Endothelial cell of umbilical vein (primary cell): Measurements from ENCODE around the gene VEGFA. TPM values are rescaled to one million over a fixed set of nuclear protein-coding genes. Genes with fewer than 3 reads are reported as not detected.

Source experiments
- BruUV-seq: library from RNA; stranded (reverse); fragments of 400-500 nt; replicated peaks from 2 replicates; lab custom pipeline; 2021; lab: Mats Ljungman, UMichigan
- CTCF ChIA-PET: fragments of 300-600, 350-600 bp; sonication (Branson Sonifier 250); formaldehyde crosslinking; loops from one replicate; lab custom pipeline; 2021; ENCODE audit warnings: antibody characterized with exemption, inconsistent platforms; lab: Charles Lee
- POLR2A ChIA-PET: fragments of 300-600, 350-600 bp; sonication (Branson Sonifier 250); formaldehyde crosslinking; loops from one replicate; lab custom pipeline; 2021; ENCODE audit warnings: antibody characterized with exemption, inconsistent platforms; lab: Charles Lee
- DNase-seq: peaks from one replicate; pipeline ENCODE4 v3.0.0-alpha.2; 2011; ENCODE audit warnings: low read depth, low spot score
- FAIRE-seq: peaks from 2 replicates; lab custom pipeline; 2011; peaks lifted over from hg19 to GRCh38; lab: Jason Lieb, UNC
- H2AFZ ChIP-seq: 2 replicates; pipeline ENCODE4 v1.6.0; 2012; ENCODE audit warnings: low read depth, low read length, control low read depth, inconsistent platforms
- H3K27ac ChIP-seq: 2 replicates; pipeline ENCODE4 v1.5.1; 2011; ENCODE audit warnings: low read depth, mild to moderate bottlenecking, control low read depth, low read length, moderate library complexity; ENCODE audit not compliant: insufficient read depth
- H3K27me3 ChIP-seq, 2 experiments: 2 replicates each; pipeline versions ENCODE4 v1.6.0 to v1.6.1; 2011; ENCODE audit warnings: low read length in 2 of 2, mixed read lengths in 1 of 2; ENCODE audit not compliant: control insufficient read depth in 2 of 2, insufficient read depth in 2 of 2
- H3K36me3 ChIP-seq, 2 experiments: 2 replicates in 1 of 2; 3 replicates in 1 of 2; pipeline ENCODE4 v1.5.1; 2011; ENCODE audit warnings: low read length in 2 of 2, mild to moderate bottlenecking in 1 of 2, moderate library complexity in 1 of 2; ENCODE audit not compliant: control insufficient read depth in 2 of 2, insufficient read depth in 2 of 2; ENCODE audit errors: extremely low read depth in 1 of 2
- H3K4me1 ChIP-seq: 3 replicates; pipeline ENCODE4 v1.5.1; 2011; ENCODE audit warnings: mild to moderate bottlenecking, low read length; ENCODE audit not compliant: control insufficient read depth, insufficient read depth; ENCODE audit errors: extremely low read depth
- H3K4me2 ChIP-seq: 2 replicates; pipeline ENCODE4 v1.6.1; 2011; ENCODE audit warnings: low read length, control low read depth, mixed read lengths; ENCODE audit not compliant: insufficient read depth
- H3K4me3 ChIP-seq, 3 experiments: fragments of 200-600 bp in 1 of 3; sonication (generic), shearing (Covaris generic) in 1 of 3; replicated peaks in 1 of 3; 2 replicates each; pipeline ENCODE4 v1.5.1; 2011 to 2016; ENCODE audit warnings: control low read depth in 3 of 3, low read length in 3 of 3, mild to moderate bottlenecking in 2 of 3, inconsistent platforms in 1 of 3, low read depth in 1 of 3, moderate library complexity in 1 of 3; ENCODE audit not compliant: insufficient read depth in 1 of 3
- H3K79me2 ChIP-seq: 2 replicates; pipeline ENCODE4 v1.6.0; 2012; ENCODE audit warnings: low read length, inconsistent platforms; ENCODE audit not compliant: control insufficient read depth, insufficient read depth
- H3K9ac ChIP-seq: replicated peaks from 2 replicates; pipeline ENCODE3; 2011; ENCODE audit warnings: low read length, control low read depth; ENCODE audit not compliant: insufficient read depth; ENCODE audit errors: extremely low read depth
- H3K9me1 ChIP-seq: replicated peaks from 3 replicates; pipeline ENCODE4 v1.6.0; 2011; ENCODE audit warnings: mild to moderate bottlenecking, low read length; ENCODE audit not compliant: control insufficient read depth, insufficient read depth; ENCODE audit errors: extremely low read depth
- H3K9me3 ChIP-seq: replicated peaks from 2 replicates; pipeline ENCODE4 v1.5.1; 2012; ENCODE audit warnings: low read length, inconsistent platforms; ENCODE audit not compliant: control insufficient read depth, insufficient read depth
- H4K20me1 ChIP-seq: replicated peaks from 2 replicates; pipeline ENCODE3; 2011; ENCODE audit warnings: mild to moderate bottlenecking, low read length; ENCODE audit not compliant: control insufficient read depth, insufficient read depth; ENCODE audit errors: extremely low read depth
- GATA2 ChIP-seq: IDR thresholded peaks from 2 replicates; pipeline ENCODE4 v1.7.0; 2011; ENCODE audit warnings: low read depth, mild to moderate bottlenecking, moderate library complexity, mixed read lengths, low read length; ENCODE audit not compliant: insufficient read length, insufficient read depth
- POLR2AphosphoS5 ChIP-seq: IDR thresholded peaks from 2 replicates; pipeline ENCODE4 v1.6.1; 2012; ENCODE audit warnings: low read depth, mild to moderate bottlenecking, control low read depth, low read length, moderate library complexity; ENCODE audit not compliant: insufficient read depth
- dilution Hi-C: fragments of 300-500 bp; cut with MboI; formaldehyde crosslinking; loops from one replicate; pipeline ENCODE4 v1.15.0; 2019; ENCODE audit warnings: low sequenced_read_pairs; ENCODE audit not compliant: extremely low pct_ligation_motif_present
- intact Hi-C: fragments of 100-400 bp; cut with micrococcal nuclease; formaldehyde crosslinking; loops from one replicate; pipeline ENCODE4 v1.10.0; 2022
- polyA plus RNA-seq, 4 experiments: library from polyadenylated mRNA; depleted of rRNA in 3 of 4; stranded (reverse) in 3 of 4; unstranded in 1 of 4; fragments of >200 nt; gene quantifications; 2 replicates each; pipeline versions ENCODE4 v1.2.1 to v1.2.3, GENCODE V29; 2011 to 2012; ENCODE audit warnings: missing spikeins in 1 of 4
- total RNA-seq: library from RNA; stranded (reverse); gene quantifications from 2 replicates; pipeline ENCODE4 v1.2.3, GENCODE V29; 2021
- TF ChIP-seq, protein P1 (sequence below), 2 donors: IDR thresholded peaks; 1 replicate in 1 of 2; 2 replicates in 1 of 2; pipeline ENCODE4 v1.5.1; 2011; ENCODE audit warnings: low read length in 2 of 2, mild to moderate bottlenecking in 2 of 2, moderate library complexity in 2 of 2, control low read depth in 1 of 2, inconsistent platforms in 1 of 2, low read depth in 1 of 2; ENCODE audit not compliant: insufficient read depth in 1 of 2; ENCODE audit errors: extremely low read depth in 1 of 2

VEGFA gene
- total and polyA plus RNA-seq, 2 donors (not counting 3 experiments of a cell fraction or from before 2014, with no cell fraction given), result 18.1 to 19.9 TPM

GRCh38 chr6:43773050-43773979, 3.3 kb downstream of the VEGFA start:
- no TSS peak for BruUV-seq
- peak; percentile 47 for FAIRE-seq

More at GRCh38 chr6:43773050-43773979, 3.3 kb downstream of the VEGFA start:
- H3K79me2 ChIP-seq, result peaks cover 16% of the 10 kb centered on the region
- H3K9ac ChIP-seq, result no peak overlapping the region
- peaks cover under 1 to 6% of the 10 kb centered on the region in 2 experiments for H3K36me3 ChIP-seq
- CTCF ChIA-PET, result interaction anchor here (0.6 to 5.6 kb wide), 22 partner anchors 11 to 317 kb away, joined by 3 to 141 read pairs (median 6); partner anchors contain the start of genes MAD2L1BP and RSPH9
- peaks cover 19% of the 10 kb centered on the region for H3K4me1 ChIP-seq
- POLR2A ChIA-PET, result interaction anchor here (1.1 kb wide), 1 partner anchor 105 kb away, joined by 3 read pairs; no protein-coding TSS in a partner anchor
- H4K20me1 ChIP-seq, result no peaks in the 10 kb centered on the region
- no peak overlapping the region for H3K4me2 ChIP-seq
- H3K9me3 ChIP-seq, result no peaks in the 10 kb centered on the region
- H3K4me3 ChIP-seq, result no peak overlapping the region
- H2AFZ ChIP-seq, result no peak overlapping the region
- intact Hi-C loops (loop anchor here (1.0 to 5.0 kb wide), 5 partner anchors 66 to 284 kb away; no protein-coding TSS in a partner anchor), dilution Hi-C loops (no loop called here)
- H3K9me1 ChIP-seq, result no peaks in the 10 kb centered on the region
- TF ChIP-seq, protein P1, sequence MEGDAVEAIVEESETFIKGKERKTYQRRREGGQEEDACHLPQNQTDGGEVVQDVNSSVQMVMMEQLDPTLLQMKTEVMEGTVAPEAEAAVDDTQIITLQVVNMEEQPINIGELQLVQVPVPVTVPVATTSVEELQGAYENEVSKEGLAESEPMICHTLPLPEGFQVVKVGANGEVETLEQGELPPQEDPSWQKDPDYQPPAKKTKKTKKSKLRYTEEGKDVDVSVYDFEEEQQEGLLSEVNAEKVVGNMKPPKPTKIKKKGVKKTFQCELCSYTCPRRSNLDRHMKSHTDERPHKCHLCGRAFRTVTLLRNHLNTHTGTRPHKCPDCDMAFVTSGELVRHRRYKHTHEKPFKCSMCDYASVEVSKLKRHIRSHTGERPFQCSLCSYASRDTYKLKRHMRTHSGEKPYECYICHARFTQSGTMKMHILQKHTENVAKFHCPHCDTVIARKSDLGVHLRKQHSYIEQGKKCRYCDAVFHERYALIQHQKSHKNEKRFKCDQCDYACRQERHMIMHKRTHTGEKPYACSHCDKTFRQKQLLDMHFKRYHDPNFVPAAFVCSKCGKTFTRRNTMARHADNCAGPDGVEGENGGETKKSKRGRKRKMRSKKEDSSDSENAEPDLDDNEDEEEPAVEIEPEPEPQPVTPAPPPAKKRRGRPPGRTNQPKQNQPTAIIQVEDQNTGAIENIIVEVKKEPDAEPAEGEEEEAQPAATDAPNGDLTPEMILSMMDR (IDR thresholded peaks at IDR 0.05; ENCODE audit: extremely low read depth in 1 of 2, insufficient read depth in 1 of 2, low read depth in 1 of 2, low read length in 2 of 2), result peak; percentile 65 to 86
- TF ChIP-seq POLR2AphosphoS5, result no peak
- TF ChIP-seq GATA2, result no peak
- DNase-seq, result peak; percentile 37
- no peak overlapping the region for H3K27ac ChIP-seq
- H3K27me3 ChIP-seq, result no peaks in the 10 kb centered on the region
